DMS 273 treated with DMSO at 0.1 percent for 48 hours (cell line): ENCODE results near the gene OPCML.

Source experiments
- DNase-seq: peaks from one replicate; lab custom pipeline; 2025; lab: John Stamatoyannopoulos, UW

Gene OPCML

GRCh38 chr11:133531971-133532651 lies at the start of gene OPCML:
OPCML (minus strand) TSS chr11:133532501.
- DNase-seq, result no peak

DNA sequence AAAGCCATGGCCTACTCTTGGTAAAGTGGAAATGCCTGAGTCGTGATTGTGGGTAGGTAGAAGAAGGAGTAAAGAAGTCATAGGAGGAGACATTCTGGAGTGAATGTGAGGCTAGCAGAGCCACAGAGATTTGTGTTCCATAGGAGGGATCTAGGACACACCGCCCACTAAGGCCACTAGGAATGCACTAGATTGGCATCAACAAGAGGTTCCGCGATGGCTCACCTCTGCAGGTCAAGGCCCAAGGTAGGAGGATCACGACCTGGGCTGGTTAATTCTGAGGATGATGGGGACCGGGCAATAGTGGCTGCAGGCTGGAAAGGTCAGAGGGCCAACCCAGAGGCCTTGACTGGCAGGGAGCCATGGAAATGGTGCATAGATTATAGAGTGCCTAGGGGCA lies 48.8 kb upstream of the OPCML start:
- no peak for DNase-seq

- no peak for DNase-seq
Observed at GRCh38 chr11:133579165-133580031, 47.1 kb upstream of the OPCML start.

- no peak for DNase-seq
Observed at GRCh38 chr11:133577403-133577802, 45.1 kb upstream of the OPCML start.

DNA sequence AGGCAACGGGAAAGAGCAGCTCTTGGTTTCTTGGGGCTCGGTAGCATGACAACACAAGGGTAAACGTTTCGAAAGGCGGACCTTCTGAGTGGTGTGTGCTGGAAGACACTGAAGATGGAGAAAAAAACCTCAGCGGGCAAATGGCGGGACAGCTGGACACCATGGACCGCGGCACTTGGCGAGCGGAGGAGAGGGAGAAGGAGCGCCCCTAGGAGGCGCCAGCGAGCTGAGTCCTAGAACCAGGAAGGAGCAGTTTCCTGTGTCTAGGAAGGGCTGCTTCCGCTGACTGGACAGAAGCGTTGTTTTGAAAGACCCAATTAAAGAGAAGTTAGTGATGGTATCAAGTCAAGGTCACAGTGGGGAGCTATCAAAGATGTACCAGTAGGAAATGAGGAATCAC lies 44.0 kb upstream of the OPCML start:
- no peak for DNase-seq

- DNase-seq, result no peak
Observed at GRCh38 chr11:133573081-133573480, 40.8 kb upstream of the OPCML start.

GRCh38 chr11:133570376-133570775 lies 38.1 kb upstream of the OPCML start:
- no peak for DNase-seq

- no peak for DNase-seq
Observed at GRCh38 chr11:133563505-133564025, 31.3 kb upstream of the OPCML start.

GRCh38 chr11:133560472-133560855 lies 28.2 kb upstream of the OPCML start:
- DNase-seq, result no peak

- DNase-seq, result no peak
Observed at GRCh38 chr11:133559833-133560471, 27.7 kb upstream of the OPCML start.

GRCh38 chr11:133559382-133559781 lies 27.1 kb upstream of the OPCML start:
- no peak for DNase-seq

DNA sequence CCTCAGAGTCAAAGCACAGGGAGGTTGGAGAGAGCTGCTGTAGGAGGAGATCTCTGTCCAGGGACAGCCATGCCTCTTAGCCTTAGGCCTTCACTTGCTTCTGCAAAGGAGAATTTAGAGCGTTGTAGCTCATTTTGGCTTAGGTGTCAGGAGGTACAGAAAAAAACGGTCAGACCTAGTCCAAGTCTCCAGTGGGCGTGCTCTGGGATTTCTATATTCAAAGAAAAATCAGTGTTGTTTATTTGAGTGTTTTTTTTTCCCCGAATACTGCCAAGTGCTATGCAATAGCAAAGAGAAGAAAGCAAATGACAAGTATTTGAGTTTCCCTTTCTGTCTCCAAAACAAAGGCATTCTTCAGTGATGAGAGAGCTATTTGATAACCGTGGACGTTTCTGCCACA lies 22.7 kb upstream of the OPCML start:
- no peak for DNase-seq

DNA sequence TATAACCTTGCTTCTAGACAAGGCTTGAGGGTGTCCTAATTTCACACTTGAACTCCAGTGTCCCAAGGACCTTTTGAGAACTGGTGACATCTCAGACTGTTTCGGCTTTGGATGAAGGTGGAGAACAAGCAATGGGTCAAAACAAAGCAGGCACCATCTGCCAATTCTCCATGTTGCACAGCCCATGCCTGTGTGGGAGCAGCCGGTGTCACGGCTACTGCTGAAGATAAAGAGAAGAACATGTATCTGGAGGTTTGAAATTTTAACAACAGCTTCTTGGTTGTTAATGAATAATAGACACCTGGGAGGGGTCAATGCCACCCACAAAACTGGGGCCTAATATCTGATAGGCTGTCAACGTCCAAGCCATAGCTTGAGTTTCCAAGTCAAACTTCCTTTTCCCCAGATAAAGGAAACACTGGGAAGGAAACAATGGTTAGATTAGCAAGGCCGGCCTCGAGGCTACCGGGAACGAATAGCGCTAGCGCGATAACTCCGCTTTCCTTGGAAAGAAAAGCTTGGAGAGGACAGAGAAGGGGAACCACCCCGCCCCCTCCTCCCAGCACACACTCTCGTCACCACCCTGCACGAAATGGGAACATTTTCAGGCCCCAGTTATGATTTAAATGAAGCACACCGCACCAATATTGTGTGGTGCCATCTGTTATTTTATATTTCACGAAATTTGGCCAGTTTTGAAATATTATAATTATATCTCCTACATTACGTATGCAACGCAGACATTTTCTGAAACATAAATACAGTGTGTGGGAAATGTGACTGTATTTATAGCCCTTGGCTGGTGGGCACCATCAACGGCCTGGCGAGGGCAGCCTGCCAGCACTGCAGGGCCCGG lies 21.8 kb upstream of the OPCML start:
- no peak for DNase-seq

DNA sequence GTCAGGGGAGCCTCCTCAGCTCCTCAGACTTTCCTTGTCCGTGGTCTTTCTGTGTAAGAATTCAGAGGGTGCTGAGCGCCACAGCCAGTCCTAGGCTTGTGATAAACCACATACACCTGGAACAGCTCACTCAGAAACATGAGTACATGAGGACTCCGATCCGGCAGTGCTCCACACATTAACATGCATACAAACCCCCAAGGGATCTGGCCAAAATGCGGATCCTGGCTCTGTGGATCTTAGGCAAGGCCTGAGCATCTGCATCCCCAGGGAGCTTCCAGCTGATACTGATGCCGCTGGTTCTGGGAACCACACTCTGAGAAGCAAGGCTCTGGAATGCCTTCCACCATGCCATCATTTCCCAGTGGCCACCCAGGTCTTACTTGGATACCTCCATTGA lies 20.6 kb upstream of the OPCML start:
- DNase-seq, result no peak

- no peak for DNase-seq
Observed at GRCh38 chr11:133551064-133551463, 18.8 kb upstream of the OPCML start.

GRCh38 chr11:133549826-133550225 lies 17.5 kb upstream of the OPCML start:
- DNase-seq, result no peak

DNA sequence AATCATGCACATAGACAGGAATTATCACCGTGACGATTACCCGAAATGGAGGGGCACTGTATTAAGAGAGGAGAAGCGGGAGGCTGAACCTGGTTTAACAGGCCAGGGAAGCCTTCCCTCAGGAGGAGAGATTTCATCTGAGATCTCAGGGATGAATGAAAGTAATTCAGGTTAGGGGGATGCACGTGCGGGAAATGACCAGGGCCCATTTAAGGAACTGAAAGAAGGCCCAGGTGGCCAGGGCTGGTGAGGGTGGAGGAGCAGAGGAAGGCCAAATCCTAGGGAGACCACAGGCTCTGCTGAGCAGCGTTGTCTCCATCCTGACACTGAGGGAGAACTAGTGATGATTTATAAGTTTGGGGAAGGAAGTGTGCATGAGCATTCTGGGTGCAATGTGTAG lies 16.3 kb upstream of the OPCML start:
- no peak for DNase-seq

DNA sequence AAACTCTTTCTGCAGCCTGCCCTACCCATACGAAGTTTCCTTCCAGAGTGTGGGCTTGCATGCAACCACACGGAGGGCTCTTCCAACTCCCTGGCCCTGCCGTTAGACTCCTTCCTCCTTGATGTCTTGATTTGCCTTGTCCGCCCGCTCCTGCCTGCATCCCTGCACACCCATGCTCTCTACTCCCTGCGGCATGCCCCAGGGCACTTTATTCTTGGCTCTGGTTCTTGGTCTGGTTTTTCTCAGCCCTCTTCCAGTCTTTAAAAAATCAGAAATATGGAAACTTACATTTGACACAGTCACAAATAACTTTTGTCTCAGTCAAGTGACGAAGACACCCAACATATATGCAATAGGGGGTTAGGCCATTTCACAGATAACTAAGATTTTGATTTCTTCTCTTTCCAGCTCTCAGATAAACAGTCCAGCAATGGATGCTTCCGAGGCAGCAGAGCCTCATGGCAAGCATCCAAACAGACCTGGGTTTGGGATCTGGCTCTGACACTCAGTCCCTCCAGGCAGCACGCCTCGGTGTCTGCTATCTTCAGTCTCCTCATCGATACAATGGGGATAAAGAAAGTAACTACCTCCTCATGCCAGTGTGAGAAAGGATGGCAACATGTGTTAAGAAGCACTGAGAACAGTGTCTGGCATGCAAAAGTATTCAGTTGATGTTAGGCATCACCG lies 15.7 kb upstream of the OPCML start:
- no peak for DNase-seq

DNA sequence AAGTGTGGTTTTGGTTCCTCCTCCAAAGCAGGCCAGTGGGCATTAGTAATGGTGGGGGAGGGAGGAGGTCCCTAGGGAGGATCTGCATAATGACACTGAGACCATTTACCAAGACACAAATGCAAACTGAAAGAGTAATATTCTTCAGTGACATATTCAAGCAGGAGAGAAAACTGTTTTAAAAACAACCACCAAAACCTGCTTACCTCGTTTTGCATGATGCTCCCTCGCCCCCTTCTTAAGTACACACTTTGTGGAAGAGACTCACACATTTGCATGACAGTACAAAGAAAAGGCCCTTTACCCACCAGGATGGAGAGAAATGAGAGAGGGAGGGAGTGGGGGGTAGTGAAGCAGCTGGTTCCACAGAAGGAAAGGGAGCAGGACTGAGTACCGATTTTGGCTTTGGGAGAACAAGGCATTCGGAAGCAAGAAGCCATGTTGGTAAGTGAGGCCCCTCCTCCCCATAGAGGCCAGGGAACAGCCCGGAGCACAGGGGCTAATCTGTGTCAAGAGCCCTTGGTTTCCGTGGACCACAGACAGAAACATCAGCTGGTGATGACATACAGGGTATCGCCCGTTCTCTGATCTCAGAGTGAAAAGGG lies 13.0 kb upstream of the OPCML start:
- no peak for DNase-seq

- no peak for DNase-seq
Observed at GRCh38 chr11:133541720-133542095, 9.4 kb upstream of the OPCML start.
